Activated CD8-positive, alpha-beta memory T cell treated with anti-CD3 and anti-CD28 coated beads for 48 hours (primary cell): Measurements from ENCODE around the gene SCYGR3.

Source experiments
- DNase-seq, 3 experiments: peaks; one replicate each; pipeline ENCODE4 v3.0.0-alpha.2; 2020; ENCODE audit warnings: low read depth in 2 of 3, low spot score in 2 of 3

The SCYGR3 gene

DNA sequence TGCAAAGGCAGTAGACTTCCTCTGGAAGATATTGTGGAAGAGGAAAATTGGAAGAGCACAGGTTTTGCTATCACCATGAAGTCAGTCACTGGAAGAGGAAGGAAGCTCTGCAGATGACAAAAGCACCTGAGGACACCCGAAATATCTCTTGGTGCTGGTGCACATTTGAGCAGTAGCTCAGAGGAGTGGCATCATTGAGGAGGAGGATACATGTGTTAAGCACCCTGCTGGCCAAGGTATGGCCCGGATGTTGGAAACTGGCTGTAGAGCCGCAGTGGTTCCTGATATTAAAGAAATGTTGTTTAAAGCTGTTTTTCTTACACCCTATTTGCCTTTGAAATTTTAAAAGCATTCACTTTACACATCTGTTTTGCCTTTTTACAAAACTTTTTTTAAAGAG, 48.6 kb downstream of the SCYGR3 start:
- no peak for DNase-seq

DNA sequence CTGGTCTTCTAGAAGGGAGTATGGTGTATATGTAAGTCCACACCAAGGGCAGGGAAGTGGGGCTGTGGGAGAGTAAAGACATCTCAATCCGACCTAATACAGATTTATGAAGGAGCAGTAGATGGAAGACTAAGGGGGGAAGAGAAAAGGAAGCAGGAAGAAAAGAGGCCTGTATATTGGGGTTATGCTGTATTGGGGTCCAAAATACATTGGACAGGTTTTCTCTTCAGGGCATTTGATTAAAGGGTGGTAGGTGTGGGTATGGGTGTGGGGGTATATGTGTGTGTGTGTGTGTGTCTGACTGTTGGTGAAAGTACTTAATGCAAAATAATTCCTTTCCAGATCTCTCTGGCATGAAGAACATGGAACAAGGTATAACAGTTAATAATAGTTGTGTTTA, 49.6 kb downstream of the SCYGR3 start:
- no peak for DNase-seq
